CD14-positive monocyte (primary cell): ENCODE data around the gene SLC2A1. TPM values are rescaled to one million over a fixed set of nuclear protein-coding genes. Genes with fewer than 3 reads are reported as not detected.
A peak's percentile ranks its signal among the peaks of the same experiment; 100 is the strongest.

ENCODE experiments used
- DNase-seq, 3 donors: peaks; one replicate each; pipeline ENCODE4 v3.0.0-alpha.2; 2011 to 2022
- H2AFZ ChIP-seq: 2 replicates; pipeline ENCODE4 v1.6.0; 2012; ENCODE audit warnings: mild to moderate bottlenecking, low read depth, low read length, inconsistent platforms; ENCODE audit not compliant: insufficient read depth, poor library complexity, severe bottlenecking
- H3K27ac ChIP-seq, 2 donors: 1 replicate in 1 of 2; 2 replicates in 1 of 2; pipeline ENCODE4 v1.5.1; 2012 to 2013; ENCODE audit warnings: low read length in 2 of 2, control low read depth in 1 of 2, inconsistent platforms in 1 of 2, low read depth in 1 of 2, mild to moderate bottlenecking in 1 of 2
- H3K27me3 ChIP-seq, 2 donors: one replicate each; pipeline versions ENCODE4 v1.6.0 to v1.6.1; 2011 to 2013; ENCODE audit warnings: low read length in 2 of 2; ENCODE audit not compliant: control insufficient read depth in 2 of 2, insufficient read depth in 2 of 2
- H3K36me3 ChIP-seq, 2 donors: replicated peaks in 1 of 2; 1 replicate in 1 of 2; 2 replicates in 1 of 2; pipeline versions ENCODE4 v1.5.1 to v1.6.1; 2012 to 2013; ENCODE audit warnings: low read length in 2 of 2, control low read depth in 1 of 2, inconsistent platforms in 1 of 2, mild to moderate bottlenecking in 1 of 2; ENCODE audit not compliant: insufficient read depth in 2 of 2, control insufficient read depth in 1 of 2
- H3K4me1 ChIP-seq, 2 donors: 1 replicate in 1 of 2; 2 replicates in 1 of 2; pipeline versions ENCODE4 v1.5.1 to v1.6.1; 2012 to 2013; ENCODE audit warnings: low read length in 2 of 2, control low read depth in 1 of 2, inconsistent platforms in 1 of 2, mild to moderate bottlenecking in 1 of 2, moderate library complexity in 1 of 2; ENCODE audit not compliant: insufficient read depth in 2 of 2, control insufficient read depth in 1 of 2
- H3K4me2 ChIP-seq: replicated peaks from 2 replicates; pipeline ENCODE3; 2012; ENCODE audit warnings: low read length, moderate library complexity, mild to moderate bottlenecking; ENCODE audit not compliant: poor library complexity, severe bottlenecking; ENCODE audit errors: extremely low read depth
- H3K4me3 ChIP-seq, 3 experiments: fragments of 200-600 bp in 1 of 3; sonication (generic) in 1 of 3; replicated peaks in 1 of 3; 1 replicate in 2 of 3; 2 replicates in 1 of 3; pipeline ENCODE4 v1.5.1; 2011 to 2013; ENCODE audit warnings: low read length in 3 of 3, mild to moderate bottlenecking in 3 of 3, control low read depth in 2 of 3, low read depth in 2 of 3, inconsistent platforms in 1 of 3, moderate library complexity in 1 of 3
- H3K79me2 ChIP-seq: 2 replicates; pipeline ENCODE4 v1.6.0; 2012; ENCODE audit warnings: mild to moderate bottlenecking, control low read depth, inconsistent platforms, low read length, moderate library complexity; ENCODE audit not compliant: insufficient read depth
- H3K9ac ChIP-seq: 2 replicates; pipeline ENCODE4 v1.6.0; 2017; ENCODE audit warnings: low read length, mild to moderate bottlenecking; ENCODE audit not compliant: insufficient read depth, poor library complexity, severe bottlenecking
- H3K9me3 ChIP-seq, 2 donors: replicated peaks in 1 of 2; 1 replicate in 1 of 2; 2 replicates in 1 of 2; pipeline versions ENCODE4 v1.5.1 to v1.6.1; 2012 to 2013; ENCODE audit warnings: low read length in 2 of 2, control low read depth in 1 of 2; ENCODE audit not compliant: control insufficient read depth in 1 of 2, insufficient read depth in 1 of 2
- H4K20me1 ChIP-seq: 2 replicates; pipeline ENCODE4 v1.6.0; 2012; ENCODE audit warnings: mild to moderate bottlenecking, low read length, control low read depth, moderate library complexity; ENCODE audit not compliant: insufficient read depth
- H3K27ac Mint-ChIP-seq, 7 donors: one replicate each; pipeline ENCODE4 v1.8.0; 2020; ENCODE audit warnings: mild to moderate bottlenecking in 7 of 7, mixed read lengths in 7 of 7, moderate library complexity in 6 of 7, inconsistent platforms in 2 of 7
- H3K27me3 Mint-ChIP-seq, 3 donors: one replicate each; pipeline ENCODE4 v1.8.0; 2021 to 2022; ENCODE audit warnings: low read depth in 3 of 3, mild to moderate bottlenecking in 3 of 3, mixed read lengths in 3 of 3, moderate library complexity in 3 of 3, inconsistent platforms in 1 of 3
- H3K36me3 Mint-ChIP-seq, 2 donors: one replicate each; pipeline ENCODE4 v1.8.0; 2020; ENCODE audit warnings: mixed read lengths in 2 of 2, inconsistent platforms in 1 of 2, mild to moderate bottlenecking in 1 of 2
- H3K4me1 Mint-ChIP-seq: one replicate; pipeline ENCODE4 v1.8.0; 2020; ENCODE audit warnings: mild to moderate bottlenecking, mixed read lengths
- H3K4me3 Mint-ChIP-seq, 2 donors: one replicate each; pipeline ENCODE4 v1.8.0; 2020; ENCODE audit warnings: mild to moderate bottlenecking in 2 of 2, mixed read lengths in 2 of 2, moderate library complexity in 1 of 2
- H3K9me3 Mint-ChIP-seq, 7 donors: one replicate each; pipeline ENCODE4 v1.8.0; 2020 to 2022; ENCODE audit warnings: mixed read lengths in 7 of 7, mild to moderate bottlenecking in 6 of 7, moderate library complexity in 6 of 7, inconsistent platforms in 2 of 7
- WGBS: methylation state at CpG from one replicate; pipeline ENCODE4 v1.1.5; 2013; ENCODE audit warnings: missing lambda C conversion rate; ENCODE audit not compliant: insufficient coverage; 5-methylcytosine and 5-hydroxymethylcytosine counted together
- intact Hi-C, 2 donors: fragments of 100-400 bp; cut with micrococcal nuclease; formaldehyde crosslinking; loops; one replicate each; pipeline versions ENCODE4 v1.15.0 to v1.15.1; 2023
- polyA plus RNA-seq, 3 donors: library from polyadenylated mRNA; depleted of rRNA in 1 of 3; unstranded in 2 of 3; stranded (reverse) in 1 of 3; fragments of 300-500 nt in 2 of 3; fragments of >200 nt in 1 of 3; fragmentation: Illumina TruSeq in 2 of 3; gene quantifications; 1 replicate in 2 of 3; 2 replicates in 1 of 3; pipeline ENCODE4 v1.2.3, GENCODE V29; 2012 to 2021
- TF ChIP-seq, protein P1 (sequence below): fragments of 200-600 bp; IDR thresholded peaks from one replicate; pipeline ENCODE4 v1.8.0; 2022; ENCODE audit warnings: antibody characterized with exemption, mild to moderate bottlenecking

SLC2A1 gene
- polyA plus RNA-seq, 3 donors: 0.56 to 5.0 (median 0.71) TPM

DNA sequence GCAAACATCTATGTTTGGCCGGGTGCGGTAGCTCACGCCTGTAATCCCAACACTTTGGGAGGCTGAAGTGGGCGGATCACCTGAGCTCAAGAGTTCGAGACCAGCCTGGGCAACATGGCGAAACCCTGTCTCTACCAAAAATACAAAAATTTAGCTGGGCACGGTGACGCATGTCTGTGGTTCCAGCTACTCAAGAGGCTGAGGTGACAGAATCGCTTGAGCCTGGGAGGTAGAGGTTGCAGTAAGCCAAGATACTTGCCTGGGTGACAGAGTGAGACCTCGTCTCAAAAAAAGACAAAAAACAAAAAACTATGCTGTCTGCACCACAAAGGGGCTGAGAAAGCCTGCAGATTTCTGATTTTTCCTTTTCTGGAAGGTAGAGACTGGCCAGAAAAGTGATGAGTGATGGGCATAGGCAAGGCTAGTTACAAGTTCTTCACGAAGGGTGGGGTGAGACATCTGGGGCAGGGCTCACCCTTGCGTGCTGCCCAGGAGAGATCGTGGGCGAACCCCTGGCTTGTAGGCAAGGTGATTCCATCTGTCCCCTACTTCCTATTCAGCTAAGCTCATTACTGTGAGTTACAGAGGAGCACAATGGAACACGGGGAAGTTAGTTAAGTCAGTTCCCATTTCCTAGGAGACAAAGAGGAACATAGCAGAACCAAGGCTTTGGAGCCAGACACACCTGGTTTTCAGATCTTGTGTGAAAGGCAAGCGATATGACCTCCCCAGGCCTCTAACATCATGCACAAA, 3.2 kb downstream of the SLC2A1 start:
- Mint-ChIP-seq H3K4me1 (peaks cover 32% of the 10 kb centered on the region), H3K27me3 (peaks cover 31 to 39% (median 35%) of the 10 kb centered on the region in 3 donors), H3K4me3 (no peak overlapping the region), H3K36me3 (peaks cover 4 to 9% of the 10 kb centered on the region in 2 donors), H3K9me3 (peaks cover 0 to 3% (median 2%) of the 10 kb centered on the region in 7 donors), H3K27ac (peak overlapping the region in 1 of 7 donors; percentile 50)
- Histone ChIP-seq H3K27me3 (peaks cover 7 to 32% of the 10 kb centered on the region in 2 donors), H4K20me1 (no peaks in the 10 kb centered on the region), H3K4me3 (no peak overlapping the region), H2AFZ (no peak overlapping the region), H3K27ac (no peak overlapping the region), H3K4me1 (peaks cover 19 to 33% of the 10 kb centered on the region in 2 donors), H3K9me3 (no peaks in the 10 kb centered on the region), H3K36me3 (no peaks in the 10 kb centered on the region), H3K9ac (no peak overlapping the region), H3K4me2 (no peak overlapping the region), H3K79me2 (peaks cover 3% of the 10 kb centered on the region)
- peak in 2 of 3 donors; percentile 57 for DNase-seq
- TF ChIP-seq, protein P1, sequence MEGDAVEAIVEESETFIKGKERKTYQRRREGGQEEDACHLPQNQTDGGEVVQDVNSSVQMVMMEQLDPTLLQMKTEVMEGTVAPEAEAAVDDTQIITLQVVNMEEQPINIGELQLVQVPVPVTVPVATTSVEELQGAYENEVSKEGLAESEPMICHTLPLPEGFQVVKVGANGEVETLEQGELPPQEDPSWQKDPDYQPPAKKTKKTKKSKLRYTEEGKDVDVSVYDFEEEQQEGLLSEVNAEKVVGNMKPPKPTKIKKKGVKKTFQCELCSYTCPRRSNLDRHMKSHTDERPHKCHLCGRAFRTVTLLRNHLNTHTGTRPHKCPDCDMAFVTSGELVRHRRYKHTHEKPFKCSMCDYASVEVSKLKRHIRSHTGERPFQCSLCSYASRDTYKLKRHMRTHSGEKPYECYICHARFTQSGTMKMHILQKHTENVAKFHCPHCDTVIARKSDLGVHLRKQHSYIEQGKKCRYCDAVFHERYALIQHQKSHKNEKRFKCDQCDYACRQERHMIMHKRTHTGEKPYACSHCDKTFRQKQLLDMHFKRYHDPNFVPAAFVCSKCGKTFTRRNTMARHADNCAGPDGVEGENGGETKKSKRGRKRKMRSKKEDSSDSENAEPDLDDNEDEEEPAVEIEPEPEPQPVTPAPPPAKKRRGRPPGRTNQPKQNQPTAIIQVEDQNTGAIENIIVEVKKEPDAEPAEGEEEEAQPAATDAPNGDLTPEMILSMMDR: no peak
- intact Hi-C loops: loop anchor here (5.0 kb wide), 1 partner anchor 33 kb away; no protein-coding TSS in a partner anchor
- WGBS: 62% methylated on average over 4 of the region's 16 CpGs

DNA sequence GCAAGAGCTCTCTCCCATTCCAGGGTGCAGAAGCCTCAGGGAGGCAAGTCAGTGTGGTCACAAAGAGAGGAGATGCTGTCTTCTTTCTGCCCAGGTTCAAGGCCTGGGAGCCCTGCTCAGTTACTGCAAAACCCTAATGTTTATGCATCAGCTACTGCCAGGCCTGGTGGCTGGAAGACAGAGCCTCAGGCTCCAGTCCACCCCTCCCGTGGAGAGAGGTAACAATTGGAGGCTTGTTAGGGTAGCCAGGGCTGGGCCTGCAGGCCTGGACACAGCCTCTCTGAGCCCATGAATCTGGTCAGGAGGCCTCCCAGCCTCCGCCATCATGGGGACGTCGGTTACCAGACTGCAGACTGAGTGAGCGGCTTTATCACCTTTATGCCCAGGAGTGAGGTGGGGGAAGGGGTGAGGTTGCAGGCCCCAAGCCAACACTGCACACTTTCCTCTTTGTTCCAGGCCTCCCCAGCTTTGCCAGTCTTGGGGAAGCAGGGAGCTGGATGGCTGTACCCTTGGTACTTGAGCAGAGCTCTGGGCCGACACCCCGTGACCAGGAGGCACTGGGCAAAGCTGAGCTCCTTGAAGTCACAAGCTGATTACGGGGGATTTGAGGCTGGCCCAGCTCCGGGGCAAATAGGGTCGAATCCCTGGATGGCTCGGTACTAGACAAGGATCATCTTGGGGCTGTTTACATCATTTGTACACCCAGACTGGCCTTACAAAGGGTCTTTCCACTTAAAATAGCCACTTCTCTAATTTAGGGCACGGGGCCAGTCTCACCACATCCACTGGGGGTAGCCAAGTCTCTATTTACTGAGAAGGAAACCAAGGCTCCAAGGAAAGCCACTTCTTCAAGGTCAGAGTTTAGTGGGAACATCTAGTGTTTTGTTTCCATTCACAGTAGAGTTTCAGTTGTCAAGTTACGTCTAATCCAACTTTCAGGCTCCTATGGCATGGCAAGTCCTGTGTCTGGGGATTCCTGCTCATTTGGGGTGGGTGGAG, 5.2 kb downstream of the SLC2A1 start:
- peak overlapping the region in 1 of 7 donors; percentile 42 for H3K27ac Mint-ChIP-seq

More for the DNA sequence above, 5.2 kb downstream of the SLC2A1 start:
- no peak for DNase-seq
- TF ChIP-seq, protein P1: no peak
- intact Hi-C loops: no loop called here
- Histone ChIP-seq H3K9me3 (no peaks in the 10 kb centered on the region), H3K4me1 (peaks cover 12 to 29% of the 10 kb centered on the region in 2 donors), H3K79me2 (peaks cover 3% of the 10 kb centered on the region), H3K4me3 (no peak overlapping the region), H3K27me3 (peaks cover 2 to 15% of the 10 kb centered on the region in 2 donors), H3K4me2 (no peak overlapping the region), H4K20me1 (no peaks in the 10 kb centered on the region), H3K9ac (no peak overlapping the region), H3K27ac (no peak overlapping the region), H3K36me3 (no peaks in the 10 kb centered on the region), H2AFZ (no peak overlapping the region)
- Mint-ChIP-seq H3K9me3 (peaks cover 0 to 4% (median 0%) of the 10 kb centered on the region in 7 donors), H3K27me3 (peaks cover 14 to 20% (median 15%) of the 10 kb centered on the region in 3 donors), H3K4me1 (peaks cover 30% of the 10 kb centered on the region), H3K36me3 (peaks cover 4 to 9% of the 10 kb centered on the region in 2 donors), H3K4me3 (no peak overlapping the region)
- 92% methylated on average over 7 of the region's 13 CpGs for WGBS
